ENCODE results near the gene KCNMA1.

DNA sequence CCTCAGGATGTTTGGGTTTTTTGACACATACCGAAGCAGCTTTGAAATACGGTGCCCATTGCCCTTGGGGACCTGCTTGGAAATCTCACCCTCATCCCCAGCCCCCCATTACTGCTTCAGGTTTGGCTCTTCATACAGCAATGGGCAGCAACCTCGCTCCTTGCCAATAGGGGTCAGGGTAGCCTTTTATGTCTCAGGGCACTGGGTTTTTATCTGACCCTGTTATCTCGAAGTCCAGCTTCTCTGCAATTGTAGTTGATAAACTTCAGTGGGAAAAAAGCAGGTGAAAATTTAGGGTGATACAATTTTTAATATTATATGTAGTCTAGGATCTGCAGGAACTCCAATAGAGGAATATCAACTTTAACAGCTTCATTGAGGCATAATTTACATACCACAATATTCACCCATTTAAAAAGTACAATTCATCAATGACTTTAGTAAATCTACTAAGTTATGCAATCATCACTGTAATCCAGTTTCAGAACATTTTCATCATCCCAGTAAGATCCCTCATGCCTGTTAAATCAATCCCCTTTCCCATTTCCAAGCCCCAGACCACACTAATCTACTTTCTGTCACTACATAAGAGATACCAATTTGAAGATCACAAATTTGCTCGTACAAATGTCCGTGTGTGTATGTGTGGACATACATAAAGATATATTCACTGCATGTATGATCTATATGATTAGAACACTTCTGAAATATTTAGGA is 386.2 kb downstream of the KCNMA1 start:
- TF ChIP-seq ZBTB7A (IDR thresholded peaks at IDR 0.05; ENCODE audit: low read depth) = no peak
- peak; percentile 70 for TF ChIP-seq RAD21 (IDR thresholded peaks at IDR 0.05; ENCODE audit: low read depth)
- TF ChIP-seq TEAD4 (IDR thresholded peaks at IDR 0.05) = no peak
- TF ChIP-seq REST (IDR thresholded peaks at IDR 0.05; ENCODE audit: low read depth) = no peak
- TF ChIP-seq CEBPB (IDR thresholded peaks at IDR 0.05) = no peak
- no peak for TF ChIP-seq EGR1 (IDR thresholded peaks at IDR 0.05)
- no peak for TF ChIP-seq NFIC (IDR thresholded peaks at IDR 0.05)
- TF ChIP-seq YY1 (IDR thresholded peaks at IDR 0.05; ENCODE audit: low read depth) = no peak
- TF ChIP-seq EP300 (IDR thresholded peaks at IDR 0.05; ENCODE audit: borderline replicate concordance) = no peak
- no peak for TF ChIP-seq MAX (IDR thresholded peaks at IDR 0.05)
- no peak for TF ChIP-seq USF1 (IDR thresholded peaks at IDR 0.05)

Measured in Ishikawa (cell line).